K562 (cell line): ENCODE results near the gene LAMA1. TPM values are rescaled to one million over a fixed set of nuclear protein-coding genes. Genes with fewer than 3 reads are reported as not detected.

Source experiments
- ATAC-seq: fragments of 200-7000 bp; cut with Tn5 transposase; 3 replicates; pipeline ENCODE4 v1.9.1; 2020; ENCODE audit warnings: moderate library complexity
- BruUV-seq: library from RNA; stranded (reverse); fragments of 400-500 nt; replicated peaks from 2 replicates; lab custom pipeline; 2021; lab: Mats Ljungman, UMichigan
- CTCF ChIA-PET: fragments of 300-600 bp; formaldehyde crosslinking; extraction: SDS; loops from one replicate; lab custom pipeline; 2021; ENCODE audit warnings: low intra/inter-chr PET ratio; lab: Yijun Ruan, JAX
- POLR2A ChIA-PET: fragments of 300-600, 350-650 bp; sonication (Branson Sonifier 250); formaldehyde crosslinking; extraction: SDS; loops from one replicate; lab custom pipeline; 2021; ENCODE audit warnings: antibody characterized with exemption, inconsistent platforms; lab: Yijun Ruan, JAX
- DNase-seq, 4 experiments: peaks; one replicate each; pipeline versions ENCODE4 v3.0.0 to v3.0.0-alpha.2; 2011 to 2018; ENCODE audit warnings: low spot score in 3 of 4, mixed read lengths in 3 of 4; ENCODE audit errors: extremely low read depth in 1 of 4
- FAIRE-seq: peaks from 2 replicates; lab custom pipeline; 2011; peaks lifted over from hg19 to GRCh38; lab: Jason Lieb, UNC
- H2AFZ ChIP-seq: 2 replicates; pipeline ENCODE4 v1.6.0; 2011; ENCODE audit warnings: low read depth, low read length, control low read depth, inconsistent platforms
- H3K27ac ChIP-seq: fragments of 200-600 bp; 3 replicates; pipeline ENCODE4 v1.8.0; 2011; ENCODE audit warnings: low read depth, mild to moderate bottlenecking, control low read depth, inconsistent platforms, low read length, moderate library complexity, mixed read lengths; ENCODE audit errors: extremely low read depth
- H3K27me3 ChIP-seq, 2 experiments: fragments of 300-600 bp in 1 of 2; 2 replicates in 1 of 2; 3 replicates in 1 of 2; pipeline versions ENCODE4 v1.6.0 to v1.8.0; 2011; ENCODE audit warnings: inconsistent platforms in 2 of 2, low read length in 2 of 2, mild to moderate bottlenecking in 1 of 2, mixed read lengths in 1 of 2, moderate library complexity in 1 of 2; ENCODE audit not compliant: control insufficient read depth in 2 of 2, insufficient read depth in 2 of 2
- H3K36me3 ChIP-seq: fragments of 300-600 bp; 3 replicates; pipeline ENCODE4 v1.8.0; 2011; ENCODE audit warnings: mild to moderate bottlenecking, low read length, inconsistent platforms; ENCODE audit not compliant: control insufficient read depth, insufficient read depth
- H3K4me1 ChIP-seq, 2 experiments: fragments of 200-600 bp in 1 of 2; replicated peaks in 1 of 2; 2 replicates in 1 of 2; 3 replicates in 1 of 2; pipeline versions ENCODE4 v1.5.1 to v1.8.0; 2011; ENCODE audit warnings: inconsistent platforms in 2 of 2, low read length in 2 of 2, mild to moderate bottlenecking in 1 of 2, mixed read lengths in 1 of 2, moderate library complexity in 1 of 2; ENCODE audit not compliant: control insufficient read depth in 2 of 2, insufficient read depth in 2 of 2
- H3K4me2 ChIP-seq: 2 replicates; pipeline ENCODE4 v1.6.1; 2011; ENCODE audit warnings: low read length, control low read depth, inconsistent platforms, mixed read lengths; ENCODE audit not compliant: insufficient read depth
- H3K4me3 ChIP-seq: fragments of 200-600 bp; sonication (generic), shearing (Covaris generic); 2 replicates; pipeline ENCODE4 v1.5.1; 2016; ENCODE audit warnings: control low read depth, inconsistent platforms
- H3K79me2 ChIP-seq: fragments of 200-600 bp; 3 replicates; pipeline ENCODE4 v1.8.0; 2011; ENCODE audit warnings: low read length, inconsistent platforms; ENCODE audit not compliant: control insufficient read depth, insufficient read depth
- H3K9ac ChIP-seq, 2 experiments: 2 replicates each; pipeline versions ENCODE4 v1.6.0 to v1.6.1; 2011; ENCODE audit warnings: low read depth in 2 of 2, low read length in 2 of 2, control low read depth in 1 of 2, inconsistent platforms in 1 of 2, mild to moderate bottlenecking in 1 of 2, mixed read lengths in 1 of 2; ENCODE audit not compliant: insufficient read depth in 1 of 2
- H3K9me1 ChIP-seq: one replicate; pipeline ENCODE4 v1.6.0; 2011; ENCODE audit warnings: inconsistent platforms, mild to moderate bottlenecking, low read length, moderate library complexity; ENCODE audit not compliant: control insufficient read depth, insufficient read depth
- H3K9me3 ChIP-seq: replicated peaks from 2 replicates; pipeline ENCODE4 v1.5.1; 2011; ENCODE audit warnings: low read depth, low read length, inconsistent platforms; ENCODE audit not compliant: control insufficient read depth, insufficient read depth
- H4K20me1 ChIP-seq: replicated peaks from 2 replicates; pipeline ENCODE4 v1.6.1; 2011; ENCODE audit warnings: low read length, inconsistent platforms, mixed read lengths; ENCODE audit not compliant: control insufficient read depth, insufficient read depth
- EHMT2 ChIP-seq: fragments of 450-650 bp; IDR thresholded peaks from 2 replicates; pipeline ENCODE4 v1.6.1; 2018; ENCODE audit warnings: antibody characterized with exemption
- MEIS2 ChIP-seq: fragments of 450-650 bp; IDR thresholded peaks from 2 replicates; pipeline ENCODE4 v1.6.1; 2014; ENCODE audit warnings: mild to moderate bottlenecking; ENCODE audit not compliant: partially characterized antibody
- NR0B1 ChIP-seq: fragments of 450-650 bp; IDR thresholded peaks from one replicate; pipeline ENCODE4 v1.6.1; 2018; ENCODE audit warnings: mild to moderate bottlenecking, moderate library complexity; ENCODE audit not compliant: partially characterized antibody
- POLR2B ChIP-seq: fragments of 450-650 bp; IDR thresholded peaks from 2 replicates; pipeline ENCODE4 v1.6.1; 2018; ENCODE audit warnings: low read depth; ENCODE audit not compliant: partially characterized antibody
- ZBTB9 ChIP-seq: fragments of 450-650 bp; formaldehyde crosslinking; IDR thresholded peaks from 2 replicates; pipeline ENCODE4 v1.4.0; 2020; ENCODE audit warnings: mild to moderate bottlenecking, moderate library complexity
- ZNF398 ChIP-seq: fragments of 250-450 bp; sonication (Bioruptor Pico); IDR thresholded peaks from 2 replicates; pipeline ENCODE4 v1.8.0; 2021; ENCODE audit warnings: moderate library complexity, mild to moderate bottlenecking, inconsistent platforms
- in situ Hi-C: fragments of 300-500 bp; cut with MboI; formaldehyde crosslinking; loops from 4 replicates; pipeline ENCODE4 v1.15.0; 2018; ENCODE audit warnings: inconsistent platforms, mixed read lengths
- intact Hi-C: fragments of 100-400 bp; cut with micrococcal nuclease; formaldehyde crosslinking; loops from 2 replicates; pipeline ENCODE4 v1.14.2; 2022
- polyA plus RNA-seq, 8 experiments: library from polyadenylated mRNA; depleted of rRNA in 4 of 8; stranded (reverse) in 5 of 8; unstranded in 3 of 8; fragments of >200 nt; fragmentation: Nextera tagmentation in 2 of 8; fragmentation: Illumina TruSeq in 1 of 8; extraction: Ambion mirVana in 2 of 8; extraction: Trizol in 1 of 8; gene quantifications; 2 replicates each; pipeline versions ENCODE4 v1.2.1 to v1.2.3, GENCODE V29; 2011 to 2014; ENCODE audit warnings: inconsistent platforms in 1 of 8, missing spikeins in 1 of 8
- total RNA-seq, 7 experiments: library from RNA; depleted of rRNA in 6 of 7; stranded (reverse); fragments of >200 nt in 6 of 7; fragmentation: Illumina TruSeq in 2 of 7; extraction: Trizol in 2 of 7; gene quantifications; 2 replicates each; pipeline versions ENCODE4 v1.2.1 to v1.2.3, GENCODE V29; 2011 to 2021; ENCODE audit warnings: low replicate concordance in 1 of 7
- TF ChIP-seq, protein P1 (sequence below), 2 experiments: fragments of 450-650 bp; formaldehyde crosslinking in 1 of 2; IDR thresholded peaks; 2 replicates each; pipeline versions ENCODE4 v1.4.0 to v1.6.1; 2014 to 2020; ENCODE audit warnings: mild to moderate bottlenecking in 2 of 2, borderline replicate concordance in 1 of 2, low read depth in 1 of 2
- TF ChIP-seq, protein P2 (sequence below): sonication (generic); formaldehyde crosslinking; IDR thresholded peaks from 2 replicates; pipeline ENCODE4 v1.9.0; 2022; ENCODE audit warnings: mild to moderate bottlenecking, missing genetic modification reagents

LAMA1 gene
- total and polyA plus RNA-seq, 9 of the 15 experiments (the other 6 are each of a cell fraction or from before 2014, with no cell fraction given), result 0.04 TPM; not detected in 8

GRCh38 chr18:6921571-6921970 is 196.0 kb downstream of the LAMA1 start:
- no peak for FAIRE-seq
- peaks cover 0 to 8% of the 10 kb centered on the region in 2 experiments; a peak in 1 of 5 replicates for H3K4me1 ChIP-seq
- no peaks in the 10 kb centered on the region for H3K79me2 ChIP-seq
- intact Hi-C loops, result no loop called here
- no peak for ATAC-seq
- no peaks in the 10 kb centered on the region for H3K9me3 ChIP-seq
- no peak overlapping the region for H2AFZ ChIP-seq
- no peak overlapping the region for H3K4me3 ChIP-seq
- no peaks in the 10 kb centered on the region for H3K36me3 ChIP-seq
- ChIA-PET POLR2A (interaction anchor here (0.9 to 1.3 kb wide), 2 partner anchors 17 to 36 kb away, joined by 3 to 4 read pairs; no protein-coding TSS in a partner anchor), CTCF (interaction anchor here (1.0 kb wide), 1 partner anchor 256 kb away, joined by 3 read pairs; no protein-coding TSS in a partner anchor)
- no peak for DNase-seq
- BruUV-seq, result no TSS peak
- H3K9me1 ChIP-seq, result no peaks in the 10 kb centered on the region
- no peak overlapping the region for H3K27ac ChIP-seq
- in situ Hi-C loops, result loop anchor here (5.0 to 10.0 kb wide), 2 partner anchors 81 to 253 kb away; no protein-coding TSS in a partner anchor
- H3K4me2 ChIP-seq, result no peak overlapping the region
- H3K27me3 ChIP-seq, result peaks cover 5 to 8% of the 10 kb centered on the region in 2 experiments; a peak in 2 of 5 replicates
- no peaks in the 10 kb centered on the region for H4K20me1 ChIP-seq
- H3K9ac ChIP-seq, result no peak overlapping the region
- no peak for TF ChIP-seq POLR2B
- TF ChIP-seq ZNF398 (CRISPR knock-in tag), result no peak
- TF ChIP-seq MEIS2, result peak; percentile 59
- TF ChIP-seq, protein P1, sequence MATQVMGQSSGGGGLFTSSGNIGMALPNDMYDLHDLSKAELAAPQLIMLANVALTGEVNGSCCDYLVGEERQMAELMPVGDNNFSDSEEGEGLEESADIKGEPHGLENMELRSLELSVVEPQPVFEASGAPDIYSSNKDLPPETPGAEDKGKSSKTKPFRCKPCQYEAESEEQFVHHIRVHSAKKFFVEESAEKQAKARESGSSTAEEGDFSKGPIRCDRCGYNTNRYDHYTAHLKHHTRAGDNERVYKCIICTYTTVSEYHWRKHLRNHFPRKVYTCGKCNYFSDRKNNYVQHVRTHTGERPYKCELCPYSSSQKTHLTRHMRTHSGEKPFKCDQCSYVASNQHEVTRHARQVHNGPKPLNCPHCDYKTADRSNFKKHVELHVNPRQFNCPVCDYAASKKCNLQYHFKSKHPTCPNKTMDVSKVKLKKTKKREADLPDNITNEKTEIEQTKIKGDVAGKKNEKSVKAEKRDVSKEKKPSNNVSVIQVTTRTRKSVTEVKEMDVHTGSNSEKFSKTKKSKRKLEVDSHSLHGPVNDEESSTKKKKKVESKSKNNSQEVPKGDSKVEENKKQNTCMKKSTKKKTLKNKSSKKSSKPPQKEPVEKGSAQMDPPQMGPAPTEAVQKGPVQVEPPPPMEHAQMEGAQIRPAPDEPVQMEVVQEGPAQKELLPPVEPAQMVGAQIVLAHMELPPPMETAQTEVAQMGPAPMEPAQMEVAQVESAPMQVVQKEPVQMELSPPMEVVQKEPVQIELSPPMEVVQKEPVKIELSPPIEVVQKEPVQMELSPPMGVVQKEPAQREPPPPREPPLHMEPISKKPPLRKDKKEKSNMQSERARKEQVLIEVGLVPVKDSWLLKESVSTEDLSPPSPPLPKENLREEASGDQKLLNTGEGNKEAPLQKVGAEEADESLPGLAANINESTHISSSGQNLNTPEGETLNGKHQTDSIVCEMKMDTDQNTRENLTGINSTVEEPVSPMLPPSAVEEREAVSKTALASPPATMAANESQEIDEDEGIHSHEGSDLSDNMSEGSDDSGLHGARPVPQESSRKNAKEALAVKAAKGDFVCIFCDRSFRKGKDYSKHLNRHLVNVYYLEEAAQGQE (IDR thresholded peaks at IDR 0.05; ENCODE audit: borderline replicate concordance), result no peak
- TF ChIP-seq, protein P1 (CRISPR knock-in tag; IDR thresholded peaks at IDR 0.05; ENCODE audit: low read depth), result no peak
- TF ChIP-seq NR0B1, result no peak
- no peak for TF ChIP-seq EHMT2
- TF ChIP-seq, protein P2, sequence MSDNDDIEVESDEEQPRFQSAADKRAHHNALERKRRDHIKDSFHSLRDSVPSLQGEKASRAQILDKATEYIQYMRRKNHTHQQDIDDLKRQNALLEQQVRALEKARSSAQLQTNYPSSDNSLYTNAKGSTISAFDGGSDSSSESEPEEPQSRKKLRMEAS, result no peak
- TF ChIP-seq ZBTB9, result no peak
